GM06990 (cell line): ENCODE data around the gene CACNA1C.

Source experiments
- DNase-seq: peaks from one replicate; pipeline ENCODE4 v3.0.0-alpha.2; 2011; ENCODE audit not compliant: insufficient read length; ENCODE audit errors: extremely low read depth
- H3K27me3 ChIP-seq: replicated peaks from 2 replicates; pipeline ENCODE4 v1.6.0; 2011; ENCODE audit warnings: low read length; ENCODE audit not compliant: control insufficient read depth, insufficient read depth
- H3K36me3 ChIP-seq: 2 replicates; pipeline ENCODE4 v1.5.1; 2011; ENCODE audit warnings: low read length; ENCODE audit not compliant: control insufficient read depth, insufficient read depth
- H3K4me3 ChIP-seq: replicated peaks from 2 replicates; pipeline ENCODE4 v1.5.1; 2011; ENCODE audit warnings: low read depth, mild to moderate bottlenecking, control low read depth, low read length
- CTCF ChIP-seq: IDR thresholded peaks from 2 replicates; pipeline ENCODE4 v1.5.1; 2011; ENCODE audit warnings: low read length, control low read depth, mild to moderate bottlenecking, inconsistent platforms; ENCODE audit not compliant: insufficient read depth, poor library complexity, severe bottlenecking

Gene CACNA1C

GRCh38 chr12:2688381-2688931 lies 635.7 kb downstream of the CACNA1C start:
- no peaks in the 10 kb centered on the region for H3K36me3 ChIP-seq
- TF ChIP-seq CTCF: no peak
- H3K4me3 ChIP-seq: no peak overlapping the region
- 0 out of 2 replicates have a peak, but pooled peaks cover 1% of the 10 kb centered on the region for H3K27me3 ChIP-seq
- no peak for DNase-seq

- no peak overlapping the region for H3K4me3 ChIP-seq
- no peaks in the 10 kb centered on the region for H3K36me3 ChIP-seq
- H3K27me3 ChIP-seq: 0 out of 2 replicates have a peak, but pooled peaks cover 1% of the 10 kb centered on the region
- no peak for TF ChIP-seq CTCF
- no peak for DNase-seq
Measured at GRCh38 chr12:2689393-2689792, 636.6 kb downstream of the CACNA1C start.

GRCh38 chr12:2689879-2690278 lies 637.1 kb downstream of the CACNA1C start:
- TF ChIP-seq CTCF: no peak
- Histone ChIP-seq H3K36me3 (no peaks in the 10 kb centered on the region), H3K4me3 (no peak overlapping the region), H3K27me3 (0 out of 2 replicates have a peak, but pooled peaks cover 1% of the 10 kb centered on the region)
- DNase-seq: no peak

- H3K4me3 ChIP-seq: peak overlapping the region; percentile 62; the same call in 1 of the 2 replicates
- 0 out of 2 replicates have a peak, but pooled peaks cover 1% of the 10 kb centered on the region for H3K27me3 ChIP-seq
- H3K36me3 ChIP-seq: no peaks in the 10 kb centered on the region
- no peak for TF ChIP-seq CTCF
- DNase-seq: no peak
Measured at GRCh38 chr12:2690348-2691005, 637.7 kb downstream of the CACNA1C start.

GRCh38 chr12:2691006-2691344 lies 638.2 kb downstream of the CACNA1C start:
- H3K27me3 ChIP-seq: no peaks in the 10 kb centered on the region
- H3K4me3 ChIP-seq: peak overlapping the region; percentile 62
- peak; percentile 26 for DNase-seq
- no peak for TF ChIP-seq CTCF
- H3K36me3 ChIP-seq: no peaks in the 10 kb centered on the region
